Left colon (tissue), 2 donors: ENCODE results near the gene ROCK2. TPM values are rescaled to one million over a fixed set of nuclear protein-coding genes. Genes with fewer than 3 reads are reported as not detected.

Experiments
- total RNA-seq, 2 donors: library from RNA; stranded (reverse); fragmentation: NEBNext Ultra II Directional; extraction: Animal tissue kit (Norgen Biotek cat#: 25700); gene quantifications; one replicate each; pipeline ENCODE4 v1.2.1, GENCODE V29; 2021
- donor health status: DM: no; HTN: no; CAD: no.
- donor health status: DM: yes; HTN: yes; CAD: no.

ROCK2 gene
- total RNA-seq, 2 donors from 2014 or later, result 78.4 to 90.9 TPM

Other genes with a start within 250 kb of the ROCK2 start
- 10 to 100 TPM; 10.3 to 10.7 TPM for gene SLC66A3, start 189.2 kb downstream of the ROCK2 start, total RNA-seq
- gene E2F6, start 121.5 kb upstream of the ROCK2 start, total RNA-seq, result 1 to 10 TPM; 5.2 to 6.5 TPM
- gene GREB1, start 189.4 kb upstream of the ROCK2 start, total RNA-seq, result 1 to 10 TPM in 1 of 2 donors, under 1 TPM in 1; 0.85 to 2.0 TPM